Superior temporal gyrus (tissue), 1 donor: ENCODE measurements around the gene KRT40.
"Not testable (repeated sequence)": the region's sequence is repeated elsewhere in the genome, so short reads cannot be mapped to it uniquely, and the experiment has no call there.

Experiments
- DNase-seq: peaks from one replicate; pipeline ENCODE4 v3.0.0-alpha.2; 2016; ENCODE audit errors: extremely low spot score

KRT40 gene

GRCh38 chr17:40984226-40984625 is at the start of gene KRT40:
Gene KRT40 (minus strand): TSS chr17:40984326. CDS start chr17:40984273, 53 bp downstream.
- DNase-seq, result no peak

- DNase-seq, result no peak
These were observed 45.6 kb upstream of the KRT40 start, which contains the start of gene KRTAP1-4 for GRCh38 chr17:41029633-41030245. Gene KRTAP1-4 (minus strand): TSS chr17:41030195. CDS start chr17:41030078, 117 bp downstream.

- DNase-seq, result no peak
These were observed 42.8 kb upstream of the KRT40 start, which contains the start of gene KRTAP1-5 for GRCh38 chr17:41026715-41027471. Gene KRTAP1-5 (minus strand): TSS chr17:41027208. CDS start chr17:41027155, 53 bp downstream.

- no peak for DNase-seq
These were observed 40.6 kb upstream of the KRT40 start for GRCh38 chr17:41024697-41025096.

GRCh38 chr17:41020336-41020735 is 36.2 kb upstream of the KRT40 start:
- no peak for DNase-seq

- DNase-seq, result no peak
These were observed 35.3 kb upstream of the KRT40 start for GRCh38 chr17:41019415-41019814.

GRCh38 chr17:41018541-41018940 is 34.4 kb upstream of the KRT40 start:
- DNase-seq, result no peak

GRCh38 chr17:41016578-41017215 is 32.6 kb upstream of the KRT40 start:
- DNase-seq, result no peak

- no peak for DNase-seq
These were observed 31.3 kb upstream of the KRT40 start for GRCh38 chr17:41015454-41015853.

- DNase-seq, result no peak
These were observed 29.5 kb upstream of the KRT40 start for GRCh38 chr17:41013606-41014005.

GRCh38 chr17:41013181-41013580 is 29.1 kb upstream of the KRT40 start:
- DNase-seq, result no peak

- DNase-seq, result no peak
These were observed 28.4 kb upstream of the KRT40 start for GRCh38 chr17:41012326-41013120.

GRCh38 chr17:41010441-41010840 is 26.3 kb upstream of the KRT40 start:
- DNase-seq, result peak; percentile 10

GRCh38 chr17:41009936-41010335 is 25.8 kb upstream of the KRT40 start:
- no peak for DNase-seq

GRCh38 chr17:41009301-41009760 is 25.2 kb upstream of the KRT40 start:
- DNase-seq, result no peak

GRCh38 chr17:41008811-41009210 is 24.7 kb upstream of the KRT40 start, which contains the start of gene KRTAP3-1:
Gene KRTAP3-1 (minus strand): TSS chr17:41009128. CDS start chr17:41009074, 54 bp downstream.
- DNase-seq, result no peak

GRCh38 chr17:41004397-41004796 is 20.3 kb upstream of the KRT40 start:
- no peak for DNase-seq

GRCh38 chr17:41003926-41004325 is 19.8 kb upstream of the KRT40 start:
- DNase-seq, result no peak

- DNase-seq, result no peak
These were observed 18.7 kb upstream of the KRT40 start for GRCh38 chr17:41002814-41003213.

GRCh38 chr17:41001795-41002194 is 17.7 kb upstream of the KRT40 start:
- DNase-seq, result no peak

- not testable (repeated sequence) for DNase-seq
These were observed 15.4 kb upstream of the KRT40 start, which contains the start of gene KRTAP3-2 for GRCh38 chr17:40999563-40999962. Gene KRTAP3-2 (minus strand): TSS chr17:40999906. CDS start chr17:40999853, 53 bp downstream.
